Parathyroid adenoma (tissue), 2 donors: ENCODE measurements around the gene ASIP.

Experiments
- H2AFZ ChIP-seq: fragments of 300-600 bp; sonication (generic); one replicate; pipeline ENCODE4 v1.7.0; 2017; ENCODE audit warnings: antibody characterized with exemption, mild to moderate bottlenecking
- H3K27ac ChIP-seq: fragments of 300-600 bp; sonication (generic); one replicate; pipeline ENCODE4 v1.7.0; 2017
- H3K27me3 ChIP-seq: fragments of 300-600 bp; sonication (generic); one replicate; pipeline ENCODE4 v1.7.0; 2017; ENCODE audit warnings: low read length; ENCODE audit not compliant: control insufficient read depth, insufficient read depth
- H3K36me3 ChIP-seq: fragments of 300-600 bp; sonication (generic); one replicate; pipeline ENCODE4 v1.7.0; 2017; ENCODE audit warnings: low read length; ENCODE audit not compliant: control insufficient read depth, insufficient read depth
- H3K4me1 ChIP-seq: fragments of 300-600 bp; sonication (generic); one replicate; pipeline ENCODE4 v1.7.0; 2017; ENCODE audit warnings: control low read depth
- H3K4me2 ChIP-seq: fragments of 300-600 bp; sonication (generic); one replicate; pipeline ENCODE4 v1.7.0; 2017; ENCODE audit warnings: low read length
- H3K4me3 ChIP-seq: fragments of 300-600 bp; sonication (generic); one replicate; pipeline ENCODE4 v1.7.0; 2017; ENCODE audit warnings: low read depth, low read length
- H3K79me2 ChIP-seq: fragments of 300-600 bp; sonication (generic); one replicate; pipeline ENCODE4 v1.7.0; 2017; ENCODE audit warnings: control low read depth
- H3K9ac ChIP-seq: fragments of 300-600 bp; sonication (generic); one replicate; pipeline ENCODE4 v1.7.0; 2017; ENCODE audit warnings: mild to moderate bottlenecking
- H3K9me3 ChIP-seq: fragments of 300-600 bp; sonication (generic); one replicate; pipeline ENCODE4 v1.7.0; 2017; ENCODE audit warnings: low read length; ENCODE audit not compliant: control insufficient read depth
- CTCF ChIP-seq: fragments of 300-600 bp; sonication (generic); IDR thresholded peaks from one replicate; pipeline ENCODE4 v1.7.0; 2017; ENCODE audit warnings: antibody characterized with exemption, mild to moderate bottlenecking
- donor health status: primary hyperparathyroidism.

The ASIP gene

GRCh38 chr20:34302312-34302722, 61.1 kb downstream of the ASIP start:
- Histone ChIP-seq H3K4me2 (peak overlapping the region; percentile 93), H3K79me2 (peaks cover 11% of the 10 kb centered on the region), H3K36me3 (no peaks in the 10 kb centered on the region), H3K9me3 (no peaks in the 10 kb centered on the region), H3K9ac (peak overlapping the region; percentile 81), H3K4me1 (peaks cover 11% of the 10 kb centered on the region), H3K27ac (peak overlapping the region; percentile 92), H2AFZ (peak overlapping the region; percentile 100), H3K4me3 (peak overlapping the region; percentile 87), H3K27me3 (no peaks in the 10 kb centered on the region)
- TF ChIP-seq CTCF: no peak

GRCh38 chr20:34302723-34303533, 61.7 kb downstream of the ASIP start, which contains the start of gene AHCY:
TSS of gene AHCY (minus strand) at chr20:34303355. CDS start at chr20:34303270, 85 bp downstream.
- Histone ChIP-seq H2AFZ (peak within 1 kb of the TSS; percentile 100), H3K79me2 (peaks cover 11% of the 10 kb centered on the region), H3K4me2 (peak within 1 kb of the TSS; percentile 93), H3K4me1 (peaks cover 11% of the 10 kb centered on the region), H3K9me3 (no peaks in the 10 kb centered on the region), H3K36me3 (no peaks in the 10 kb centered on the region), H3K27me3 (no peaks in the 10 kb centered on the region), H3K9ac (peak within 1 kb of the TSS; percentile 81), H3K27ac (peak within 1 kb of the TSS; percentile 92), H3K4me3 (peak within 1 kb of the TSS; percentile 87)
- TF ChIP-seq CTCF: no peak

GRCh38 chr20:34305333-34306230, 64.4 kb downstream of the ASIP start:
- H3K9ac ChIP-seq: no peak overlapping the region
- H3K4me2 ChIP-seq: no peak overlapping the region
- H2AFZ ChIP-seq: peak overlapping the region; percentile 67
- peaks cover 11% of the 10 kb centered on the region for H3K4me1 ChIP-seq
- H3K36me3 ChIP-seq: no peaks in the 10 kb centered on the region
- no peak for TF ChIP-seq CTCF
- no peaks in the 10 kb centered on the region for H3K27me3 ChIP-seq
- no peak overlapping the region for H3K27ac ChIP-seq
- no peak overlapping the region for H3K4me3 ChIP-seq
- peaks cover 11% of the 10 kb centered on the region for H3K79me2 ChIP-seq
- no peaks in the 10 kb centered on the region for H3K9me3 ChIP-seq

GRCh38 chr20:34309691-34310090, 68.5 kb downstream of the ASIP start:
- Histone ChIP-seq H3K27me3 (no peaks in the 10 kb centered on the region), H3K9me3 (no peaks in the 10 kb centered on the region), H3K4me2 (no peak overlapping the region), H2AFZ (no peak overlapping the region), H3K27ac (no peak overlapping the region), H3K79me2 (no peaks in the 10 kb centered on the region), H3K4me3 (no peak overlapping the region), H3K9ac (no peak overlapping the region), H3K4me1 (peaks cover 4% of the 10 kb centered on the region), H3K36me3 (no peaks in the 10 kb centered on the region)
- TF ChIP-seq CTCF: no peak
